Right lung (tissue), 5 donors: ENCODE measurements around the gene PLEKHM3. TPM values are rescaled to one million over a fixed set of nuclear protein-coding genes. Genes with fewer than 3 reads are reported as not detected.
"Not testable (repeated sequence)": the region's sequence is repeated elsewhere in the genome, so short reads cannot be mapped to it uniquely, and the experiment has no call there.

ENCODE experiments used
- DNase-seq, 2 donors: peaks; one replicate each; pipeline ENCODE4 v3.0.0-alpha.2; 2013
- polyA plus RNA-seq, 5 donors: library from polyadenylated mRNA; unstranded; fragments of 120-200 nt; gene quantifications; one replicate each; pipeline versions ENCODE4 v1.2.1 to v1.2.3, GENCODE V29; 2013; ENCODE audit warnings: inconsistent platforms in 1 of 5, low replicate concordance in 1 of 5; ENCODE audit not compliant: insufficient read length in 5 of 5, insufficient read depth in 1 of 5

Gene PLEKHM3
- polyA plus RNA-seq, 5 donors = 12.1 to 15.8 (median 14.6) TPM

DNA sequence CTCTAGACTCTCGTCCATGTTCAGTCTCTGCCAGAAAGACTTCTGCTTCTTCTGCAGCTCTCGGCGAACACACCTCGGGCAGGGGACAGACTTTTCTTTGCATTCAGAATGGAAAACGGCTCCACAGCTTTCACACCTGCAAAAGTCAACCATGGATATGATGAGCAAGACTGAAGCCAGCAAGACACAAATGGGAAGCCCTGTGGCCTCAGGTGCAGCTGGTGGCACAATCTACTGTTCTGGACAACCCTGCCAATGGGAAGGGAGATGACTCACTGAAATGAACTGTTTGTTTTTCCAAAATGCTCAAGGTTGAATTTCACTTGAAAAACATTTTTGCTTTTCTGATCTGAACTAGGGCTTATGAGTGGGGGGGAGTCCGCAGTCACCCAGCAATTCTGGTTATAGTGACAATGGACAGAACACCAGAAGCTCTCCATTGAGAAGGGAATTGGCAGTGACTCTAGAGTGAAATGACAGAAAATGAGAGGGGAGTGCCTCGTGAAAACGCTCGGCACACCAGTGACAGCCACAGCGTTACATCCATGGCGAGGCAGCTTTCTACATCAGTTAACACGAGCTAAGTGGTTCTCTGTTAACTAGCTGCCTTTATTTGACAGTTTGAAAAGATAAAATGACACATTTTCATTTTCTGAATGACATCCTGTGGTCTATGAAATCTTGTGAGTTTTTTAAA, 196.8 kb downstream of the PLEKHM3 start:
- no peak for DNase-seq

DNA sequence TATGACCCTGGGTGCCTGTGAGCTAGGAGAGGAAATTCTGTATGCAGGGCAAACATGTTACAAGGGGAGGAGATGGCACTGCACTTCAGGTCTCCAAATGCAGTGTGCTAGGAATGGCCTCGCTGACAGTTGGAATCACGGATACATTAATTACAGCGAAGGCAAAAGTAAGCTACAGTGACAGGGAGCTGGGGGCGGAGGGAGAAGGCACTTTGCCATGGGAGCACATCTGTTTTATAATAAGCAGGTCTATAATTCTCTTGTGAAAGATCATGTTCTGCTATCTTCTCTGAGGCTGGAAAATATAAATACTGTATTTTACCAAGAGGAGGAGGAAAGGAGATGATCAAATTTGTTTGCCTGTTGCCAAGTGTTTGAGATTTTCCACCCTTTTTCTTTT, 199.3 kb downstream of the PLEKHM3 start:
- DNase-seq = no peak

DNA sequence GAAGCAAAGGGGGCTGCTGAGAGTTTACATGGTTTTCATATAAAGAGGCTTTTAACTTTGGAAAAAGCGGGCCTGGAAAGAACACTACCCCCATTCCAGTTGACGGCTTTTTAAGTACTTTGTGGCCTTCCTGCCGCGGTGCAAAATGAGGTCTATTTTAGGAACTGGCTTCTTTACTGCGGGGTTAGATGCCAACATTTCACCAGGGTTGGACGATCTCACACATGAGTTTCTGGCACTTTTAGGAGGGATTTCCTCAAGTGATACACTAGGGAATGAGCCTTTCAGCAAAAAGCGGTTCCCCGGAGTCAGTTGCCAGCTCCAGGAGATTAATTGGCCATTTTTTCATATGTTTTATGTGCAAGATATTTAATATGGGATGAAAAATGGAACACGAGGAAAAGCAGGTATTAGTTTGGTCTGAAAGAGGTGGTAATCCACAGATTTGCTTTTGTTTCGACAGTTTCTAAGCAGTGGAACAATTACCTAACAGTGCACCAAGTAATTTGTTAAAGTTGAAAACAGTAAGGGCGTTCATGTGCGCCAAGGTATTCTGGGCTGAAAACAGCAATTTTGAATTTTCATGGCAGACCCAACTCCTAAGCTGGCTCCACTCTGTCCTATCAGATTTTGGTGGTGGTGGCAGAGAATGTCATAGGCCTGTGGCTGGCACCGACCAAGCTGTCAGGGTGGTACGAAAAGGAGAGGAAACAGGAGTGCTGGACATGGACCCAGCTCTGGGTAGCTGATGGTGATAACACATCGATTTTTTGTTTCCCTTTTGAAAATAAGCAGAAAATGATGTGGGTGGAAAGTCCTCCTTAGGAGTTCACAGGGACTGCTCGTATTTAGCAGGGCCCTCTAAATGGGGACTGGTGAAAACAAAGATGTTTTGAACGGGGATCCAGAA, 200.0 kb downstream of the PLEKHM3 start:
- no peak for DNase-seq

DNA sequence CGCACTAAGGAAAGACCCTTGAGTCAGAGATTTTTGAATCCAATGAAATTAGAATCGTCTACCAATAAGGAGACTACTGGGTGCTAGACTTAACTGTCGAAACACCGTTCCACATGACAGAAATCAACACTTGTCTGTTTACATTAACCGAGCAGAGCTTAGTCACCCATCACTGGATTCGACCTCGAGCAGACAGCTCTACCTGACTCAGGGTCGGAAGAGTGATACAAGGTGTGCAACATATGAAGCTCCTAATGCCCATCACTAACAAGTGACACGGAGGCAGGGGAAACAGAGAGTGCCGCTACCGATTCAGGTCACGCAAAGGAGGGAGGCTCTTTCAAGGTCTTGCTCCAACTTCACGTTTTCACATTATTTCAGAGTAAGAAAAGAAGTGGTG, 201.5 kb downstream of the PLEKHM3 start:
- DNase-seq = no peak

DNA sequence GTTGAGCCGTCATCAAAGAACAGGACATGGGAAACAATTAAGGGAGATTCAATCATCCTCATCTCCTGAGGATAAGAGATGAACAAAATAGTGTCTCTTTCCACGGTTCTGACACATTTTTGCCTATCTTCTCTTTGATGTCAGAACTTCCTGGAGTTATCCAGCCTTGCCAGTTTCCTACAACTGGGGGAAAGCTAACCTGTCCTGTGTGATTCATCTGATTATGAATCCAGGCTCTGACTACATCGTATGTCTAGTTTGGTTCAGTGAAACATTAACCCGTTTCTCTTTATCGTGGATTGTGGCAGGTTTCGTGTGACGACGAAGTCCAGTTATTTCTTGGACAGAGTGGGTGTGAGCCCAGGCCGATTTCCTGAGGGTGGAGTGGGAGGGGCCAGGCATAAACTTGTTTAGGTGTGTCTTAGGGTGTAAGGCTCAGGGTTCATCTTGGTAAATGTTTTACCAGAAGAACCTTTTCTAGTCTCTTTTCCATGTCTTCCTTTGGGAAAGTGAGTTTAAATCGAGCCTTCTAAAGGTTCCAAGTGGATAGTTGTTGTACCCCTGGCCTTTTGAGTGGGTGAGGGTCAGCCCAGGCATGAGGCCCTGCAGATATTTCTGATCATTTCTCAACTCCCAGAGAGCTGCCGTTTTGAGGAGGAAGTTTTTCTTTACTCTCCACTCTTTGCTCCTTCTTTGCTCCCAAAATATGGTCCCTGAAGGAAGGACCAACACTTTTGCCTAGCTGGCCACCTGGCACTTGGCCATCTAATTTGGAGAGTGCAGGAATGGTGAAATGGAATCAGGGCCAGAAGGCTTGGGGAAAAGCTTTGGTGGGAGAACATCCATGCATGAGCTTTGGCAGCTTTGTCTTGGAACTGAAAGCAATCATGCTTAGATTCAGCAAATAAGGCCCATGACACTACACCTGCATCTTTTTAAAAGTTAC, 205.2 kb downstream of the PLEKHM3 start:
- DNase-seq = no peak

DNA sequence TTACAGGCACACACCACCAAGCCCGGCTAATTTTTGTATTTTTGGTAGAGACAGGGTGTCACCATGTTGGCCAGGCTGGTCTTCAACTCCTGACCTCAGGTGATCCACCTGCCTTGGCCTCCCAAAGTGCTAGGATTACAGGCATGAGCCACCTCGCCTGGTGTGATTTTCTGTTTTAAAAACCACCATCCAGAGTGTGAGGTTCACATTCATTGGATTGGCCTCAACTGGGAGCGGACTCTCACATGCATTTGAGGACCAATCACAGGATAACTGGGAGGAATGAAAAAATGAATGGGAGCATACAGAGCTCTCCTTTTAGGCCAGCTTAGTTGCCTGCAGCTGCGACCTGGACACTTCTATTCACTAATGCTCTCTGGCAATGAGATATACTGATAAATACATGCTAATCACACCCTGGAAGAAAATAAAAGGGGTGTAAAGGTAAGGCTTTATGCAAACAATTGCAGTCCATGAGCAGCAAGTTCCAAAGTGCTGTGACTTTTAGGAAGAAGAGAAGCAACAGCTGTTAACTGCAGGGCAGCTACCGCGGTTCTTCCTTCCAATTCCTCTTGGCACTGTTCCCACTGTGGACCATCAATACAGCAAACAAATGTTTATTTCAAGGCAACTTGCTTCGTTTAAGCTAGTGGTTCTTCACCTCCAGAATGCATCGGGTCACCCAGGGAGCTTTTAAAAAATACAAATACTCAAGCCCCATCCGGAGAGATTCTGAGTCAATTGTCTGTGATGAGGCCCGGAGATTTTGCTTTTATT, 206.1 kb downstream of the PLEKHM3 start:
- peak; percentile 31 to 34 for DNase-seq

DNA sequence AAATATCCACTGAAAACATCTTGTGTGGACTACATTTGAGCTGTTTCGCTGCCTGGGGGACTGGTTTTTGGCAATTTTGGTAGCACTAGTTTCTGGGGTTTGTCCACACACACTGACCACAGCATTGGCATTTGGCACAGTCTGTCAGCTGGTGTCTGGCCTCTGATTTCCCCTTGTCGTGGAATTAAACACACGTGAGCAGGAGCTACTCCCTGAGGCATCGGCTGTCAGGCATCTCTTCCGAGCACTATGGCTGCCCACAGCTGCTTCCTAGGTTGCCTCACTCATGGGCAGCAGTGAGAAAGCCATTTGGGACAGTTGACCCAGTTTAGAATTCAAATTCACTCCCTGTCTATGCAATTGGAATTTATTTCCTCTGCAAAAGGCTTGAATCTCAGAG, 208.8 kb downstream of the PLEKHM3 start:
- no peak for DNase-seq

DNA sequence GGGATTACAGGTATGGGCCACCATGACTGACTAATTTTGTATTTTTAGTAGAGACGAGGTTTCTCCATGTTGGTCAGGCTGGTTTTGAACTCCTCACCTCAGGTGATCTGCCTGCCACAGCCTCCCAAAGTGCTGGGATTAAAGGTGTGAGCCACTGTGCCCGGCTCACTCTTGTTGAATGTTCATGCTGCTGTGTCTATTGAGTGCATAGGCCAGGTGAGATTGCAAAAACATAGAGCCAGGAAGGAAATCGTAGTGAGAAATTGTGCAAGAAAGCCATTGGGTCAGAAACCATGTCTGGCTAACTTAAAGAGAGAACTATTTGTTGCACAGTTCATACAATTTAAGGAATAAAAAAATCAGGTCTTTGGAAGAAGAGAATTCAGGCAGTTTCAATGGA, 210.1 kb downstream of the PLEKHM3 start:
- no peak for DNase-seq

DNA sequence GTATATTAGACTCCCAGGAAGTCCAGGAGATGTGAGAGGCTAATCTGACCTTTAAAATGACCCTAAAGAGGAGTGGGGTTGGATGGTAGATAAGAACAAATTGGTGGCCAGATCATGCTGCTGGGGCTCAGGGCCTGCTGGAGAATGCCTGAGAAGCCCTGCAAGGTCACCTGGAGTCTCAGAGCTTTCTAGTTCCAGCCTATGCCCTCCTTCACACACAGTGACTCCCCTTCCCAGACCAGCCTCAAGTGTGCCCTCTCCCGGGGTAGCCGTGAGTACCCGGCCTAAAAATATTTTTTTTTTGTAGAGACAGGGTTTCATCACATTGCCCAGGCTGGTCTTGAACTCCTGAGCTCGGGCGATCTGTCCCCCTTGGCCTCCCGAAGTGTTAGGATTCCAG, 211.4 kb downstream of the PLEKHM3 start:
- DNase-seq = no peak

DNA sequence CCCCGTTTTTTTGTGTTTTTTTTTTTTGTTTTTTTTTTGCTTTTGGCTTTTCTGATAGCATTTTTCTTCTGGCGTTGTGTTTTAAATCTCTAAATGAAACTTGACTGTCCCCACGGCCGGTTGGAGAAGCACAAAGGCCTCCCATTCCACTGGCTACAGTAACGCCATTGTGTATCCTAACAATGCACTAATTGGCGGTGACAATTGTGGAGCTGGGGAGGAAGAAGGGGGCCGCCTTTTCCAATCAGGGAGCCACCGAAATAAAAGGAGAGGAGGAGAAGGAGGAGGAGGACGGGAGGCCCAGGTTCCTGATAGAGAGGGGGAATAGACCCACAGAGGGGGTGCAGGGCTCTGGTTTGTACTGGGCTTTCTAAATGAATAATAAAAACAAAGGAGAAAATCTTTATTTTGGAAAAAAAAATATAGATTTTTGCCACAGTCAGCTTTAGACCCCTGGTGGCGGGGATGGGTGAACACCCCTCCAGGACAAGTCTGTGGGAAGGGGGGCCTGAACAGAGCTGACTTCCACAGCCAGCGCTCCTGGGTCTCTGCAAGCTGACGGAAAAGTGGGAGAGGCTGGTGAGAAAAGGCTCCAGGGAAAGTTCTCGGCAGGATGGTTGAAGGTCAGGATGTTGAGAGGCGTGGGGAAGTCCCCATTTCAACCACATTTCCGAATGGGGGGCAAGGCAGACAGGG, 212.0 kb downstream of the PLEKHM3 start:
- DNase-seq = no peak

DNA sequence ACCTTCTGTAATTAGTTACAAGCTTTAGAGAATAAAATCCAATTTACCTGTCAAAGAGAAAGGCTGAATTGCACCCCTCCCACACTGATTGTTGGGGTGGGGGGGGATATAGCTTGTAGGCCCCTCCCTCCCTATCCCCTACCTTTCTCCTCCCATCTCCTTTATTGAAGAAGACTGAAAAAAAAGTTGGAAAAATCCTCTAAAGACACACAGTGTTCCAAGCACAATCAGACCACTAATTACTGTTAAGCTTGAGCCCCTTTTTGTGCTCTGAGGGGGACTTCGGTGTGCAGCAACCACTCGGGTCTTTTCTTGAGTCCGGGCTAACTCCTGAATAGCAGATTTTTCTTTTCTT, 212.6 kb downstream of the PLEKHM3 start:
- DNase-seq = no peak

DNA sequence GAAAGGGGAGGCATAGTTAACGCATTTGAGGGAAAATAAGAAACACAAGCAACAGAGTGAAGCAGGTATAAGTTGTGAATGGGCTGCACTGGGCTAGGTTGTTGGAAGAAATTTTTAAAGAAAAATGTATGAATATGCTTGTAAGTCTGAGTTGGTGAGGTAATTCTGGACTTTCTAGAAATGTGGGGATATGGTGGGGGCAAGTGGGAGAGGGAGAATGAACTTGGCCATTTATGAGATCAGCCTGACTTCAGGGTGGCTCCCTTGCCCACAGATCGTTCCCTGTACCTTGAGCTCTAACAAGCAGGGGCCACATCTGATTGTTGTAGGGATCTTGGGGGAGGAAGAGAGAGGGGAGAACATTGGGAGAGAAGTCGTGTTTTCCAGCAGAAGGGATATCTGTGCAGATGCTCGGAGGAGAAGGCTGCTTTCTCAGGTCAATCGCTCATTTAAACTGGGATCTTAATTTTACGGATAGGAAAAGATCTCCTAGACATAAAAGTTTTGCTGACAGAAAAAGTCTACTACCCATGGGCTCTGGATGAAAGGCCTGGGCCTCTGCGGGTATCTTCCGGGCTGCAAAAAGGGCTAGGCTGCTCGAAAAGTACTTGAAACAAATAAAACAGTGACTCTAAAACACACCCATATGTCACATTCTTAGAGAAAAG, 213.1 kb downstream of the PLEKHM3 start:
- no peak for DNase-seq

DNA sequence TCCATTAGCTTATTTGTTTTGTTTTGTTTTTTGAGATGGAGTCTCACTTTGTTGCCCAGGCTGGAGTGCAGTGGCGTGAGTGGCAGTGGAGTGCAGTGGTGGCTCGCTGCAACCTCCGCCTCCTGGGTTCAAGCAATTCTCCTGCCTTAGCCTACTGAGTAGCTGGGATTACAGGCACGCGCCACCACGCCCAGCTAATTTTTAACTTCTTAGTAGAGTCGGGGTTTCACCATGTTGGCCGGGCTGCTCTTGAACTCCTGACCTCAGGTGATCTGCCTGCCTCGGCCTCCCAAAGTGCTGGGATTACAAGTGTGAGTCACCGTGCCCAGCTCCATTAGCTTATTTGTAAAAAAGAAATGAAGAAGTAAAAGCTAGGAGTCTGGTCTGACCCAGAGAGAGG, 213.7 kb downstream of the PLEKHM3 start:
- DNase-seq = not testable (repeated sequence)

DNA sequence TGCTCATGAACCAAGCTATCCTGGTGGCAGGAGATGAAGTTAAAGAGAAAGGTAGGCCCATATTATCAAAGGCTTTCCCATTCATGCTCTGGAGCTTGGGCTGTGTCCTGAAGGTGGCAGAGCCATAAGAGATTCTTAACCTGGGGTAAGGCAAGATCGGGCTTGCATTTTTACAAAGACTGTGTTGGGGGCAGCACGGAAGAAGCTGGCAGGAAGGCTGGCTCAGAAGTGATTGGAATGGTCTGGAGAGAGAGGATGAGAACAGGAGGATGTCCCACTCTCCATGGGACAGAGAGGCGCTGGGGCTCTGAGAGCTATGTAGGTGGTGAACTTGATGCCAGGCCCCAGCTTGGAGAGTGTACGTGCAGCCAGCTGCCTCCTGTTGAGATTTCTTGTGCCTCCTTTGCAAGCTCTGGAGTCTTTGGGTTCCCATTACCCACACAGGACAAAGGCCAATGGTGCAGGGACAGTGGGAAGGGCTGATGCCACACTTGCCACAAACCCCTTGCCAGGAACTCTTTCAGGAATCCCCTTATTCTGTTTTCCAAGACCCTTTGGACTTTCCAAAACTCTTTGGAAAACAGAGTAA, 215.0 kb downstream of the PLEKHM3 start:
- no peak for DNase-seq

DNA sequence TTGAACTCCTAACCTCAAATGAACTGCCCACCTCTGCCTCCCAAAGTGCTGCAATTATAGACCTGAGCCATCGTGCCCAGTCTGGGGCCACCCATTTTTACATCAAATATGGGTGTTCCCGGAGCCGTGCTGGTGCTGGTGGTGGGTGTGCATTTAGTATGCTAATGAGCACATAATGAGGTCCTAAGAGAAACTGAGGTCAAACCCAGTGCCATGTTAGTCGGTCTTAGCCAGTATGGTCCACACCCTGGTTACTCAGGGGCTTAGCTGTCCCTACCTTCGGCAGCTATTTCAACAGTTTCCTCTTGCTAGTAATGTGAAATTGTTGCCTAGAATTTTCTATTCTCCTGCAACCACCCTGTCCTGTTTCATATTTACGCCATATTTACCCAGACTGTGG, 217.2 kb downstream of the PLEKHM3 start:
- DNase-seq = no peak

DNA sequence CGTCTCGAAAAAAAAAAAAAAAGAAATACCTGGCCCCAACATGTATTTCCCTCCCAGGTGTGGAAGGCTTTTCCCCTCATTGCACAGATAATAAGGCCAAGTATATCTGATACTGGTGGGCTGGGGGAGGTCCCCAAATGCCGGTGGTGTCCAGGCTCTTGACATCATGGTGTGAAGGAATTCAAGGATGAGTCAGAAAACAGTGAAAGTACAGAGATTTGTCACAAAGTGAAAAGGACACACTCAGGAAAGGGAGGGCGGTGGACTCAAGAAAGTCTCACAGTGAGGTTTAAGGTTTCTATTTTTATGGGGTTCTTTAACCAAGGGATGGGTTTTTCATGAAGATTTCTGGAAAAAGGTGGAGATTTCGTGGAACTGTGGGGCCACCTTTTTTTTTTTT, 217.8 kb downstream of the PLEKHM3 start:
- DNase-seq = no peak

DNA sequence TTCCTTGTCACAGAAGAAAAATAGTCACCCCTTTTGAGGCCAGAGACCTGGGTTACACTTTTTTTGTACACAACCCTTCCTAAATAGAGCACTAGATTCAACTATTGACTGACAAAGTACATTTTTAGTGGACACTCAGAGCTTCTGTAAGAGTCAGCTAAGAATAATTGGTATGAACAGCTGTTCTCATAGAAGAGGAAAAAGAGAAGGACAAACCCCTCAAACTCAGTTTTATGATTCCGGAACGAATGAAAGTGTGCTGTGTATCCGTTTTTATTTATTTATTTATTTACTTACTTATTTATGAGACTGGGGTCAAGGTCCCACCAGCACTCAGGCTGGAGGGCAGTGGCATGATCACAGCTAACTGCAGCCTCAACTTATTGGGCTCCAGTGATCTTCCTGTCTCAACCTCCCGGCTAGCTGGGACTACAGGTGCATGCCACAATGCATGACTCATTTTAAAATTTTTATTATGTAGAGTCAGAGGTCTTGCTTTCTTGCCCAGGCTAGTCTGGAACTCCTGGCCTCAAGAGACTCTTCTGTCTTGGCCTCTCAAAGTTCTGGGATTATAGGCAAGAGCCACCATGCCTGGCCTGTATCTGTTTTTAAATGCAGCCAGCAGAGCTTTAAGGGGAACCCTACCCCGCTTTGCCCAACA, 219.6 kb downstream of the PLEKHM3 start:
- DNase-seq = no peak

DNA sequence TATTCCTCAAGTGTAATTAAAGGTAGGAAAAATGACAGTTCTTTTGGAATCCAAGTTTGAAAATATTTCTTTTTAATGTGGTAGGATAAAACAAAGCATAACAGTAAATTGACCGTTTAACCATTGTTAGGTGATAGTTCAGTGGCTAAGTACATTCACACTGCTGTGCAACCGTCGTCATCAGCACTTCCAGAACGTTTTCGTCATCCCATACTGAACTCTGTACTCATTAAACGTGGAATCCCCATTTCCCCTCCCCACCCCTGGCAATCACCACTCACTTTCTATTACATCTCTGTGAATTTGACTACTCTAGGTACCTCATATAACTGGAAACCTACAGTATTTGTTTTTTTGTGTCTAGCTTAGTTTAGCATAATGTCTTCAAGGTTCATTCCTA, 222.7 kb downstream of the PLEKHM3 start:
- no peak for DNase-seq

DNA sequence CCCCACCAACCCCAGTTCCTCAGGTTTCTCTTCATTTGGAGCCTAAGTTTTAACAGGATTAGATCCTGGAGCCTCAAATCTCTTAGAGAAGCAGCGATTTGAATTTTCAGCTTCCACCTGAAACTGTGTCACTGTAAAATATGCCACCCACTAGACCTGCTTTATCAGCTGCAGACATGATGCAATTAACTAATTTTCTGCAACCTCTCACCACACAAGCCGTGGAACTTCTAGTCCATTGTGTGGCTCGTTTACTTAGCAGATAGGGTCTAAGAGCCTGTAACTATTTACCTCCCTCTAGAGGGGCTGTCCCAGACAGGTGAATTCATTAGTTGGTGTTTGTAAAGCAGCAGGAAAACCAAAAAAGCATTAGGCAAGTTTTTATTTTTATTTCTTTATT, 224.1 kb downstream of the PLEKHM3 start:
- DNase-seq = no peak
